IPS DF 4.7 (cell line): Measurements from ENCODE around the gene C4BPB.

Source experiments
- DNase-seq: peaks from one replicate; pipeline ENCODE4 v3.0.0-alpha.2; 2013; ENCODE audit warnings: low spot score; ENCODE audit errors: extremely low read depth

C4BPB gene

DNA sequence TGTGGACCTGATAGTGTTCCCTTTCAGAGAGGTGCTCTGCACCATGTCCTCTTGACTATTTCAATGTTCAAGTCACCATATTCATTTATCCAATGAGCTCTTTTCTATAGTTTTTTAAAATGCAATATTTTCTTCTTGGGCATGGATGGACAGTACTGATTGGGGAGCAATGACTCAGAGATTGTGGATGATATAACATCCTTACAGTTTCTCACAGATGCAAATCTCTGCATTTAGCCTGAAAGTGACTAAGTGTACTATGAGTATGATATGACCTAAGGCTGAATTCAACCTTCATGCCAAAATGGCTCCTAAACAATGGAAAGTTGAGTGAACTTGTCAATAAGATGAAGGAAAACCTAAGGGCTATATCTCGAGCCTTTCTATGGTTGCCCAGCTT lies 51.9 kb downstream of the C4BPB start:
- DNase-seq: no peak

- DNase-seq: no peak
Measured at GRCh38 chr1:207145401-207146058, 56.9 kb downstream of the C4BPB start.
